Measurements from ENCODE around the gene AKR1E2.

The AKR1E2 gene

DNA sequence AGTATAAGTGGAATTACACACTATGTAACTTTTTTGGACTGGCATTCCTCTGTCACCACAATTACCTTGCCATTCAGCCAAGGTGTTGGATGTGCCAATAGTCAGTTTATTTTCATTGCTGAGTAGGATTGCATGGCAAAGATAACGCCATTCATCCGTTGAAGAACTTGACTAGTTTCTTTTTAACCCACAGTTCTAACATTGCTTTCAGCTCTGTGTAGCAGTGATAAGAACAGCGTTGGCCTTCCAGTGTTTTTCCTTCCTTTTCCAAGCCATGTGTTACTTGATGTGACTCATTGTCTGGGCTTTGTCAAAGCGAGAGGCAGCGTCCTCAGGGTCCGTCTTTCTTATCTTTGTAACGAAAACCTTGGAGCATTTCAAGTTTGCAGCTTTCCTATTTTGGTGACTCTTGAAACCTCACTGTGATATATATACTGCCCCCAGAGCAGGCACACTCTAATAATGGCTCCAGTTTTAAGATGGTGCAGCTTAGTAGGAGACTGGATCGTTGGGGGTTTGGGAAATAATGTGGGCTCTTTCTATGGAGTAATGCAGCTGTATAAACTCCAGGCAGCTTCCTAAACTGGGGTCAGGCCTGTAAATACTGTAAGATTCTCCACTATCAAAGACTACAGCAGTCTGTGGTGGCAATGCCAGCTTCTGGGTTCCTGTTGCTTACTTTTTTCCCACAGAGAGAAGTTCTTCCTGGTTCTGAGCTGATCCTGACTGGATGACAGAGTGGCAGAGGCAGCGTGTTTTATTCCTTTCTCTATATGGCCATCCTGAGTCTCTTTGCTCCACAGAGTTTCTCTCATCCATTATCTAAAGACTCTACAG, 41.7 kb downstream of the AKR1E2 start:
- TF ChIP-seq ZNF777 (tag by site-specific recombination; IDR thresholded peaks at IDR 0.05; ENCODE audit: borderline replicate concordance) (no peak), IKZF3 (tag by site-specific recombination; IDR thresholded peaks at IDR 0.05) (no peak), ZBTB10 (tag by site-specific recombination; IDR thresholded peaks at IDR 0.05) (no peak), ZIC2 (tag by site-specific recombination; IDR thresholded peaks at IDR 0.05) (no peak), ZNF701 (tag by site-specific recombination; IDR thresholded peaks at IDR 0.05) (no peak), ZNF19 (tag by site-specific recombination; IDR thresholded peaks at IDR 0.05; ENCODE audit: low read depth) (no peak), ZNF341 (tag by site-specific recombination; IDR thresholded peaks at IDR 0.05; ENCODE audit: low read depth) (no peak), SP7 (tag by site-specific recombination; IDR thresholded peaks at IDR 0.05) (no peak), HOXD13 (CRISPR knock-in tag; IDR thresholded peaks at IDR 0.05; ENCODE audit: borderline replicate concordance) (no peak), ZNF391 (tag by site-specific recombination; IDR thresholded peaks at IDR 0.05; ENCODE audit: borderline replicate concordance, low read depth) (no peak), ZNF292 (tag by site-specific recombination; IDR thresholded peaks at IDR 0.05; ENCODE audit: borderline replicate concordance, low read depth) (no peak), ZBTB49 (tag by site-specific recombination; IDR thresholded peaks at IDR 0.05; ENCODE audit: low read depth) (no peak), ZNF610 (tag by site-specific recombination; IDR thresholded peaks at IDR 0.05; ENCODE audit: borderline replicate concordance) (no peak), TRIM28 (IDR thresholded peaks at IDR 0.05; ENCODE audit: borderline replicate concordance, low read length) (no peak), ZBTB17 (tag by site-specific recombination; IDR thresholded peaks at IDR 0.05) (no peak), ZNF76 (tag by site-specific recombination; IDR thresholded peaks at IDR 0.05; ENCODE audit: borderline replicate concordance, low read depth) (no peak), YY1 (tag by site-specific recombination; IDR thresholded peaks at IDR 0.05) (no peak)
- TF ChIP-seq, protein P1, sequence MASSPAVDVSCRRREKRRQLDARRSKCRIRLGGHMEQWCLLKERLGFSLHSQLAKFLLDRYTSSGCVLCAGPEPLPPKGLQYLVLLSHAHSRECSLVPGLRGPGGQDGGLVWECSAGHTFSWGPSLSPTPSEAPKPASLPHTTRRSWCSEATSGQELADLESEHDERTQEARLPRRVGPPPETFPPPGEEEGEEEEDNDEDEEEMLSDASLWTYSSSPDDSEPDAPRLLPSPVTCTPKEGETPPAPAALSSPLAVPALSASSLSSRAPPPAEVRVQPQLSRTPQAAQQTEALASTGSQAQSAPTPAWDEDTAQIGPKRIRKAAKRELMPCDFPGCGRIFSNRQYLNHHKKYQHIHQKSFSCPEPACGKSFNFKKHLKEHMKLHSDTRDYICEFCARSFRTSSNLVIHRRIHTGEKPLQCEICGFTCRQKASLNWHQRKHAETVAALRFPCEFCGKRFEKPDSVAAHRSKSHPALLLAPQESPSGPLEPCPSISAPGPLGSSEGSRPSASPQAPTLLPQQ (tag by site-specific recombination; IDR thresholded peaks at IDR 0.05): no peak
- no peaks in the 10 kb centered on the region for H3K4me1 ChIP-seq (ENCODE audit: control insufficient read depth, insufficient read depth, low read length)
- no peak overlapping the region for H3K4me3 ChIP-seq (ENCODE audit: low read depth, low read length)
- CTCF ChIA-PET: interaction anchor here (0.5 to 3.3 kb wide), 3 partner anchors 17 to 1006 kb away, joined by 3 to 16 read pairs (median 3); no protein-coding TSS in a partner anchor
- H3K9me3 ChIP-seq (ENCODE audit: control insufficient read depth, insufficient read depth, low read depth, low read length): no peaks in the 10 kb centered on the region
- POLR2A ChIA-PET: no interaction called here
- H3K27ac ChIP-seq (ENCODE audit: extremely low read depth, low read depth, low read length): no peak overlapping the region
- no peaks in the 10 kb centered on the region for H3K36me3 ChIP-seq (ENCODE audit: control insufficient read depth in 2 of 2, insufficient read depth in 1 of 2, low read length in 2 of 2)

- no peak overlapping the region for H3K27ac ChIP-seq (ENCODE audit: extremely low read depth, low read depth, low read length)
- H3K9me3 ChIP-seq (ENCODE audit: control insufficient read depth, insufficient read depth, low read depth, low read length): no peaks in the 10 kb centered on the region
- H3K4me3 ChIP-seq (ENCODE audit: low read depth, low read length): no peak overlapping the region
- CTCF ChIA-PET: interaction anchor here (0.5 to 3.3 kb wide), 5 partner anchors 18 to 1005 kb away, joined by 3 to 16 read pairs (median 3); no protein-coding TSS in a partner anchor
- no peaks in the 10 kb centered on the region for H3K4me1 ChIP-seq (ENCODE audit: control insufficient read depth, insufficient read depth, low read length)
- POLR2A ChIA-PET: no interaction called here
- no peaks in the 10 kb centered on the region for H3K36me3 ChIP-seq (ENCODE audit: control insufficient read depth in 2 of 2, insufficient read depth in 1 of 2, low read length in 2 of 2)
- TF ChIP-seq ZNF600 (tag by site-specific recombination; IDR thresholded peaks at IDR 0.05): no peak
- no peak for TF ChIP-seq ZNF214 (tag by site-specific recombination; IDR thresholded peaks at IDR 0.05; ENCODE audit: borderline replicate concordance)
- TF ChIP-seq ZNF133 (tag by site-specific recombination; IDR thresholded peaks at IDR 0.05): no peak
- TF ChIP-seq ZNF16 (tag by site-specific recombination; IDR thresholded peaks at IDR 0.05; ENCODE audit: low read depth): no peak
- no peak for TF ChIP-seq ZNF280C (tag by site-specific recombination; IDR thresholded peaks at IDR 0.05)
- no peak for TF ChIP-seq ZNF202 (tag by site-specific recombination; IDR thresholded peaks at IDR 0.05; ENCODE audit: borderline replicate concordance)
- TF ChIP-seq, protein P2, sequence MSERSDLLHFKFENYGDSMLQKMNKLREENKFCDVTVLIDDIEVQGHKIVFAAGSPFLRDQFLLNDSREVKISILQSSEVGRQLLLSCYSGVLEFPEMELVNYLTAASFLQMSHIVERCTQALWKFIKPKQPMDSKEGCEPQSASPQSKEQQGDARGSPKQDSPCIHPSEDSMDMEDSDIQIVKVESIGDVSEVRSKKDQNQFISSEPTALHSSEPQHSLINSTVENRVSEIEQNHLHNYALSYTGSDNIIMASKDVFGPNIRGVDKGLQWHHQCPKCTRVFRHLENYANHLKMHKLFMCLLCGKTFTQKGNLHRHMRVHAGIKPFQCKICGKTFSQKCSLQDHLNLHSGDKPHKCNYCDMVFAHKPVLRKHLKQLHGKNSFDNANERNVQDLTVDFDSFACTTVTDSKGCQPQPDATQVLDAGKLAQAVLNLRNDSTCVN (tag by site-specific recombination; optimal IDR thresholded peaks at IDR 0.05): no peak
Observed at GRCh38 chr10:4868357-4868657, 42.3 kb downstream of the AKR1E2 start.

All from HEK293 (cell line).